ENCODE measurements around the gene CYLC1. TPM values are rescaled to one million over a fixed set of nuclear protein-coding genes. Genes with fewer than 3 reads are reported as not detected.

Gene CYLC1
- total and polyA plus RNA-seq, 2 of the 8 experiments (the other 6 are each of a cell fraction or from before 2014, with no cell fraction given): not detected

GRCh38 chrX:83892433-83892832 is 31.5 kb downstream of the CYLC1 start:
- no peak for FAIRE-seq
- H3K4me3 ChIP-seq (ENCODE audit: extremely low read depth in 1 of 4, insufficient read depth in 2 of 4, low read depth in 3 of 4, low read length in 4 of 4): no peak overlapping the region
- CTCF ChIA-PET (ENCODE audit: partially characterized antibody): no interaction called here
- TF ChIP-seq CHD2 (IDR thresholded peaks at IDR 0.05; ENCODE audit: low read length) (no peak), SUZ12 (IDR thresholded peaks at IDR 0.05; ENCODE audit: low read length) (no peak), BCL11A (IDR thresholded peaks at IDR 0.05; ENCODE audit: low read depth in 2 of 2, low read length in 2 of 2) (no peak), USF2 (IDR thresholded peaks at IDR 0.05; ENCODE audit: low read length) (no peak), JUN (IDR thresholded peaks at IDR 0.05; ENCODE audit: low read depth, low read length) (no peak), HDAC2 (IDR thresholded peaks at IDR 0.05; ENCODE audit: borderline replicate concordance in 1 of 2, low read depth in 2 of 2, low read length in 2 of 2) (no peak), BACH1 (IDR thresholded peaks at IDR 0.05; ENCODE audit: low read length) (no peak), ATF2 (IDR thresholded peaks at IDR 0.05; ENCODE audit: low read length) (no peak), SAP30 (IDR thresholded peaks at IDR 0.05; ENCODE audit: insufficient read depth, insufficient replicate concordance, low read length) (no peak), TCF12 (IDR thresholded peaks at IDR 0.05; ENCODE audit: low read depth, low read length) (no peak), RNF2 (IDR thresholded peaks at IDR 0.05; ENCODE audit: borderline replicate concordance, low read depth, low read length, missing control alignments, poor library complexity, severe bottlenecking) (no peak)

More at GRCh38 chrX:83892433-83892832, 31.5 kb downstream of the CYLC1 start:
- Histone ChIP-seq H2BK20ac (ENCODE audit: low read length) (no peak overlapping the region), H3K9me3 (ENCODE audit: insufficient read depth in 2 of 2, low read depth in 1 of 2, low read length in 1 of 2) (no peaks in the 10 kb centered on the region), H4K91ac (replicated peaks; ENCODE audit: insufficient read length, low read length) (no peak overlapping the region), H3K79me1 (ENCODE audit: low read depth, low read length) (no peaks in the 10 kb centered on the region), H2BK5ac (ENCODE audit: low read depth, low read length) (no peak overlapping the region), H3K23me2 (ENCODE audit: low read depth, low read length) (no peaks in the 10 kb centered on the region), H3K27ac (ENCODE audit: low read depth, low read length) (no peak overlapping the region), H3K27me3 (replicated peaks in 1 of 4; ENCODE audit: control insufficient read depth in 3 of 4, extremely low read depth in 1 of 4, insufficient read depth in 3 of 4, low read length in 3 of 4) (no peaks in the 10 kb centered on the region), H3K9ac (replicated peaks in 1 of 4; ENCODE audit: extremely low read depth in 1 of 4, low read depth in 3 of 4, low read length in 3 of 4) (no peak overlapping the region), H2BK15ac (ENCODE audit: low read length) (no peak overlapping the region), H4K20me1 (replicated peaks in 1 of 2; ENCODE audit: control insufficient read depth in 1 of 2, insufficient read depth in 2 of 2, low read length in 2 of 2) (no peaks in the 10 kb centered on the region), H3K18ac (ENCODE audit: extremely low read depth, low read length) (no peak overlapping the region), H3K56ac (replicated peaks; ENCODE audit: insufficient read length, low read depth, low read length) (no peak overlapping the region), H2BK120ac (replicated peaks; ENCODE audit: low read depth, low read length) (no peak overlapping the region), H3K23ac (ENCODE audit: insufficient read length) (no peak overlapping the region), H3K4me2 (ENCODE audit: insufficient read depth in 1 of 2, low read depth in 2 of 2, low read length in 2 of 2) (no peak overlapping the region), H2AFZ (ENCODE audit: low read length) (no peak overlapping the region), H3K36me3 (ENCODE audit: control insufficient read depth in 2 of 4, insufficient read depth in 4 of 4, low read length in 3 of 4) (no peaks in the 10 kb centered on the region), H4K5ac (ENCODE audit: insufficient read length, low read depth, low read length) (no peak overlapping the region), H3K4me1 (replicated peaks in 1 of 4; ENCODE audit: control insufficient read depth in 3 of 4, insufficient read depth in 4 of 4, low read length in 3 of 4) (no peaks in the 10 kb centered on the region), H2BK12ac (ENCODE audit: low read depth, low read length) (no peak overlapping the region), H3K79me2 (ENCODE audit: control insufficient read depth in 1 of 2, insufficient read depth in 2 of 2, low read length in 2 of 2) (no peaks in the 10 kb centered on the region), H4K8ac (ENCODE audit: extremely low read depth, insufficient read depth, low read length) (no peak overlapping the region), H3K14ac (ENCODE audit: insufficient read length) (no peak overlapping the region), H2AK5ac (ENCODE audit: low read depth, low read length) (no peak overlapping the region), H3K4ac (replicated peaks; ENCODE audit: insufficient read length, low read depth, low read length) (no peak overlapping the region)
- no peak for DNase-seq (ENCODE audit: low read depth in 1 of 2, low spot score in 2 of 2)
- 81% methylated on average over 11 of the region's 12 CpGs; no CpG with 5 or more reads in 1 of the 2 experiments for WGBS, 2 experiments (ENCODE audit: extremely low coverage in 1 of 2, insufficient coverage in 1 of 2, insufficient read length in 1 of 2, insufficient replicate concordance in 2 of 2, low coverage in 1 of 2, low lambda C conversion rate in 2 of 2, missing lambda C conversion rate in 1 of 2)
- POLR2A ChIA-PET (ENCODE audit: partially characterized antibody): no interaction called here
